ENCODE data around the gene PTPRN2. TPM values are rescaled to one million over a fixed set of nuclear protein-coding genes. Genes with fewer than 3 reads are reported as not detected.

PTPRN2 gene
- total RNA-seq, 1 donor from 2014 or later: 1.2 TPM

DNA sequence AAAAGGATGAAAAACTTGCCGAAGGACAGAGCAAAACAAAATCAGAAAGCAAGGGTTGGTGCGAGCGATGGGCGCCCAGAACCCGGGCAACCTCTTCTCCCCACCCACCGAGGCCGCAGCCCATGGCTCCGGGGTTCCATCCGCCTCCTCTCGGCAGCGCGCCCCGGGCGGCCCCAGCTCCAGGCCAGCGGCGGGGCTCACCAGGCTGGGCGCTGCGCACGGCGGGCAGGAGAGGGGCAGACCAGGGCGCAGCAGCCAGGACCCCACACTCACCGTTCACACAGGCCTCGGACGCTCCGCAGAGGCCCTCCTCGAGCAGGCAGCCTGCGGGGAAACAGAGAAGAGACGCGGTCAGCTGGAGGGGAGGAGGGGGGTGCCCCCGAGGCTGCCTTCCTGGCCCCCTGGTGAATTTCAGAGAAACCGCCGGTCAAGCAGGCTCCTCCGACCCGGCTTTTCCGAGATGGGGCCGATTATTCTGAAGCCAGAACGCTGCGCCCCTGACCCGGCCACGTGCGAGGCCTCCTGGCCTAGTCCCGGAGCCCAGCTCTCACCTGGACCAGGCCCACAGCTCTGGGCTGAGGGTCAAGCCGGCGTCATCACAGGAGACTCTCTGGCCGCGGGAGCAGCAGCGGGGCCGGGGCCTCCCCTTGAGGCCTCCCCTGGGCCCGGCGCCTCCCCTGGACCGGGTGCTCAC, 98.0 kb downstream of the PTPRN2 start:
- DNase-seq (ENCODE audit: low read depth): no peak

DNA sequence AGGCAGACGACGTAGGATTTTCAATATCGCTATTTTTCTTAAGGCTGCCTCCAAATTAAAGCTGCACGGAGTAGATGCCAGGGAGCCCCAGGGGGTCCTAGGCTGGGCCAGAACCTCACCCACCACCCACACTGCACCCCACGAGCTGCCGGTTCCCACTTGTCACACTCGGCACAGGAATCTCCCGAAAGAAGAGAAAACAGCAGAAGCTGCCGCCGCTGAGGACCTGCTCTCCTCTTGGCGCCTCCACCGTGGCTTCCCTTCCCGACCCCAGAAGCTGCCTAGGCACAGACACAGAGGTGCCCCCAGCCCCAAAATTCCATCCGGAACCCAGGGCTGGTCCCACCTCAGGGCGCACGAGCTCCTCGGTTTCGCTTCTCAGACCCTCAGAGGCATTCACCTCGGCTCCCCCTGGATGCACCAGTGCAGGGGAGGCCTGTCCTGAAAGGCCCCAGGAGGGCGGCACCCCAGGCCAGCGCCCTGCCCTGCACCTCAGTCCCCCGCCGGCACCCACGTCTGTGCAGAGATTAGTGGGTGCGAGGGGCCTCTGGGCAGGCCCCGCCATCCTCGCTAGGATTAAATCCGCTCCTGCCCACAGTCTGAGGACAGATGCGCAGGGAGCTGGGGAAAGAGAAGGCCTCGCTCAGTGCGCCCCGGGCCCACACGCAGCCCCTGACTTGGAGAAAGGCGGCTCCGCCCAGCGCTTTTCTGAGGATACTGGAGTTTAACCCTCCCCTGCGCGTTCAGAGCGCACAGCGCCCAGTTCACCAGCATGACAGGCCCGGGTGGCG, 99.2 kb downstream of the PTPRN2 start:
- no peak for DNase-seq (ENCODE audit: low read depth)

DNA sequence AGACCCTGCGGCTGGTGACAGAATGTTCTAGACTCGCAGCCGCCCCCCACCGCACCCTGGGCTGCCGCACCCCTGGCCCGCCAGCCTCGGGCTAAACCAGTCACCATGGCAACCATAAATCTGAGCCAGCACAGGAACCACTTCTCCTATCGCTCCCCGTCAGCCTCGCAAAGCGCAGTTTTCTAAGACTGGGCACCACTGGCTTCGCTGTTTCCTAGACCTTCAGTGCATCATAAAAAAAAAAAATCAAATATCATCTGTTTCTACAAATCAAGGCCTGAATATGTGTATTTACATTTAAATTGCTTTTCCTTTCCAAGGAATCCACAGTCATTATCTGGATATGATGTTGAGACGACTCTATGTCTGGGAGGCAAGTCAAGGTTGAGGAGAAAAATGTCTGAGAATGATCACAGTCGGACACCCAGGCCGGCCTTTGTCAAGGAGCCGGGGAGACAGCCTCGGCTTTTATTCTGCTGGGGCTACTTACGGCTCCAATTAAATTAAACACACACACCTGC, 99.9 kb downstream of the PTPRN2 start:
- no peak for DNase-seq (ENCODE audit: low read depth)

DNA sequence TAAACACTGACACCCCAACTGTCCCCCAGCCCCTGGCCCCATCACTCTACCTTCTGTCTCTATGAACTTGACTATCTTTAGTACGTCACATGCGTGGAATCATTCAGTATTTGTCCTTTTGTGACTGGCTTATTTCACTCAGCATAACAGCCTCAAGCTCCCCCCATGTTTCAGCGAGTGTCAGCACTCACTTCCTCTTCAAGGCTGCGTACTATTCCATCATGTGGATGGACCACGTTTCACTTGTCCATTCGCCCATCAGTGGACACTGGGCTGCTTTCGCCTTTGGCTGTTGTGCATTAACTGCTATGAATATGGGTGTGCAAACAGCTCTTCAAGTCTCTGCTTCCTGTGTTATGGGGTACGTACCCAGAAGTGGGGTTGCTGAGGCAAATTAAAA, 100.7 kb downstream of the PTPRN2 start:
- DNase-seq (ENCODE audit: low read depth): no peak

DNA sequence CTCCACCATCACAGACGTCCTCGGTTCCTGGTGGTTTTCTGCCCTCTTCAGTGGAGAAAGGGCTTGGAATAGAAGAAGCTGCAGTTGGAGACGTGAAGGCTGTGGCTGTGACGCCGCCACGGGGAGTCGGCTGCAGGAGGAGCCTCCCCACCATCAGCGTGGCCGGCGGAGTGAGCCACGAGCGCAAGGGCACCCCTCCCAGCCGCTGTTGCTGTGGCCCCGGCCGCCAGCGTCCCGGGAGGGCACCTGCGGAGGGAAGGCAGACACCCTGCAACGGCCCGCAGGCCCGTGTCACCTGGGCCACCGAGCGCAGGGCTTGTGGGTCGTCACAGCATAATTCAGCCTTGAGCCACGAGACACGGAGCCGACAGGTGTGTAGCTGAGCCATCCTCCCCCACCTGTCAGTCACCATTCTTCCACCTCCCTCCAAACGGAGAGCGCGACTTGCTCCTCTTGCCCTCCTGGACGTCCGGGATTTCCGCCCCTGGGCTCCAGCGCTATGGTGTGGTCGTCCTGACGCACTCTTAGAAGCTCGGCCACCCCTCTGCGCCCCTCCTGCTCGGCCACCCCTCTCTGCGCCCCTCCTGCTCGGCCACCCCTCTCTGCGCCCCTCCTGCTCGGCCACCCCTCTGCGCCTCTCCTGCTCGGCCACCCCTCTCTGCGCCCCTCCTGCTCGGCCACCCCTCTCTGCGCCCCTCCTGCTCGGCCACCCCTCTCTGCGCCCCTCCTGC, 102.7 kb downstream of the PTPRN2 start:
- DNase-seq (ENCODE audit: low read depth): no peak

DNA sequence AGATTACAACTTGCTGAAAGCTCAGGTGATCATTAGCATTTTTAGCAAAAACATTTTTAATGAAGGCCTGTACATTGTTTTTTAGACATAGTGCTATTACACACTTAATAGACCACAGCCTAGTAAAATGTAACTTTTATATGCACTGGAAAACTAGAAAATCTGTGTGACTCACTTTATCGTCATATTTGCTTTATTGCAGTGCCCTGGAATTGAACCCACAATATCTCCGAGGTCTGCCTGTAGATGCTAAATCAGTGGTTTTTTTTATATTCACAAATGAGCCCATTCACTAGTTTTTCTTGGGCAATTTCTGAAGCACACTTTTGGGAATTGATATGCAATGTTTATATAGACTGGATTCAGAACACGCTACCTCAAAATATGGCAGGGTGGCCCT, 105.1 kb downstream of the PTPRN2 start:
- no peak for DNase-seq (ENCODE audit: low read depth)

DNA sequence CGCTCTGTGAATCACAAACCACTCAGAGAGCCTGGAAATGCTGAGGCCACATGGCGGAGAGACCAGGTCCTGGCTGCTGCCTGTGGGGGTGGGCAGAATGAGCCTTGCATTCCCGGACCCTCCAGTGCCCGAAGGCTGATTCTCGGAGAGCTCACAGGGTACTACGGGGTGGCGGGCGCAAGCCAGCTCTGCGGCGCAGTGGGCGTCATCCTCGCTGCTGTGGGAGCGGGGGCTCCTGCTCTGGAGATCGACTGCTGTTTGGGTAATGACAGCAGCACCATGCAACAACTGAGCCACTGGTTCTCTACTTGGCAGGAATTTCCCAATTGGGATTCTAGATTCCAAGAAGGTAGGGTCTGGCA, 108.0 kb downstream of the PTPRN2 start:
- DNase-seq (ENCODE audit: low read depth): no peak

DNA sequence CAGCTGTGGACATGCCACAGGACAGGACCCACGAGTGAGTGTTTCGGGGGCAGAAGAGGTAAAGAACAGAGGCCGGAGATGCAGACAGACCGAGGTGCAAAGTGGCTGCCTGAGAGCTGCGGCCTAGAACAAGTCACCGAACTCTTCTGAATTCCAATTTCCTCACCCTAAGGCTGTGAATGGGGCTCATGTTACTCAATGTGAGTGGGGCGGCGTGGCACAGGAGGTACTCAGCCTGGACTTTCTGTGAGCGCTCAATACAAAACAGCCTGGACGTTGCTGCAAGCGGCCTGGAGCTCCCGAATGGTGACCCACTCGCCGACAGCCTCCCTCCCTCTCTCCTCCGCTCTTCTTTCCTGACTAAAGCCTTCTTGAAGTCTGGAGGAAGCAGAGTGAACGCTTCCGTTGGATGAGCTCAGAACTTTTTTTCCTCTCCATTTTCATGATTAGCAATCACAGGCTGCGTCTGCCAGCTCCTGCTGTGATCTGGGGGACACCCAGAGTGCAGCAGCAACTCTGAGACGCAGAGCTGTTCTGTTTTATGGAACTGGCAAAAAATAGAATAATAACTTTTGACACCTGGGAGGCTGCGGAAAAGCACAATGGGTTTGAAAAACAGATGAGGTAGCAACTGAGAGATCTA, 108.5 kb downstream of the PTPRN2 start:
- DNase-seq (ENCODE audit: low read depth): no peak

DNA sequence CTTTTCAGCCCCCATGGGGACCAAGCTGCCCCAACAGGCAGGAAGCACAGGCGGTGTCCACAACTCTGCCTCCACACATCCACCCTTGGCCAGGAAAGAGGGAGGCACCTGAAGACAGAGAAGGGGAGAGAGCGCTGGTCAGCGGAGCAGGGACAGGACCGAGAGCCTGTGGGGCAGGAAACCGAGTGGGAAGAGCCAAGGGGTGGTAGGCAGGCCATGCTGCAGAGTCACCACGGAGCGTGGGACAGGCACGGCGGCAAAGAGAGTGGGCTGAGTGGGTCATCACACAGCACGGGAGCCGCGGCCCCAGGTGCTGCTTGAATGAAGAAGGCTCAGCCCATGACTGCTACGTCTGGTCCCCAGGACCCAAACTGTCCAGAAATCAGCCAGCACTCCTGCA, 109.8 kb downstream of the PTPRN2 start:
- no peak for DNase-seq (ENCODE audit: low read depth)

DNA sequence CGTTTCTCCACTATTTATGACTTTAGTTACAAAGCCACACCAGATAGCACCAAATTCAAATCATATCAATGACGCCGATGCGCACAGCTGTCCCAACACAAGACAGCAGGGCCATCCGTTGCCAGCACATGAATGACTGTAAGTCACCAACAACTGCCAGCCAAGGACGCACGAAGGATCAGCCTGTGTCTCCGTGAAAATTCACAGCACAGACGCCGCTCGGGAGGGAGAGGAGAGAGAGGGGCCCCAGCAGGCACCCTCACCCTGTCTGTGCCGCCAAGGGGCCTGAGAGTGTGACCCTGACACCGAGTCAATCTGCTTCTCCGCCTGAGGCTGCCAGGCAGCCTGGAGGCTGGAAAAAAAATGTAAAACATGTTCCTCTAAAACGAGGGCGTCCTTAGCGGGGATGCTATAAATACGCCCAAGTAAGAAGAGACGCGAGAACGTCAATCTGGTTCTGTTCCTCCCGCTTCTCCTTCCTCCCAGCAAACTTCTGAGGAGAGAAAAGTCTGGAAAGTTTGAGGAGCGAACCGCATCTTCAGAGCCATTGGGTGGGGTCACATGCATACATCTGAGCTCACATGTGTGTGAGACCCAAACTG, 111.2 kb downstream of the PTPRN2 start:
- DNase-seq (ENCODE audit: low read depth): no peak

DNA sequence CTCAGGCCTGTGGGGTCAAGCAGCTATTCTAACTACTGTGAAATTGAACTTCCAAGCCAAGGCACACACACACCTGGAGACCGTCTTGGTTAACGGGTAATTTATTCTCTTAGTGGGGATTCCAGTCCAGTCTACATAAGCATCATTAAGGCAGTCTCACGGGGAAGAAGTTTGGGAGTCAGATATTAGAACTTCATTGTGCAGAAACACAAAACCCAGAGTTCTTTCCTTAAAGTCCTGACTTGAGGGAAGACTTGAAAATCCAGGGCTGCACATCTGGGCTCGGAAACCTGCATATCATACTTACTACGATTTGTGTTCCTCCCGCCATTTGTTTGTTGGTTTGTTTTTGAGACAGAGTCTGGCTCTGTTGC, 112.0 kb downstream of the PTPRN2 start:
- no peak for DNase-seq (ENCODE audit: low read depth)

DNA sequence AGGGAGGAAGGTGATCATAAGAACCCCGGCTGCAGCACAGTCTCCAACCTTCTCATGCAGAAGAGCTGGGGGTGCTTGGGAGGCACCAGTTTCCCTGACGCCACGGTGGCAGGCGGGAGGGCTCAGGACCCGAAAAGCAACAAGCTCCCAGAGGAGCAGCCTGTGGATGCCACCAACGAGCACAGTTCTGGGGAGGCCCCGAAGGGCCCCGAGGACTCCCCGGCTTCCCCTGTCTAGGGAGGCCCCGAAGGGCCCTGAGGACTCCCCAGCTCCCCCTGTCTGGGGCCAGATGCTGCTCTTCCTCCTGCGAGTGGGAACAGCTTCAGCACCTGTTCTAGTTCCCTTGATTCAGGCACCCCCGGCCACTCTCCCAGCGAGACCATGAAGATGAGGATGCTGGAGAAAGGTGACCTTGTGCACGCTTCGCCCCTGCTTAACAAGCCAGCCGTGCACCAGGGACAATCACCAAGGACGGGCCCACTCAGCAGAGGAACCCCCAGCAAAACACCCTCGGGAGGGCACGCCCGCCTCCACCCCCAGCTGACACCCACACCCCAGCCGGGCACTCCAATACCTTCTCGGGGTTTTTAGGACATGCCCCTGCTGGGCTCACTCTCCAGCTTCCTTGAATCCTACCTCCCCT, 112.5 kb downstream of the PTPRN2 start:
- DNase-seq (ENCODE audit: low read depth): no peak

DNA sequence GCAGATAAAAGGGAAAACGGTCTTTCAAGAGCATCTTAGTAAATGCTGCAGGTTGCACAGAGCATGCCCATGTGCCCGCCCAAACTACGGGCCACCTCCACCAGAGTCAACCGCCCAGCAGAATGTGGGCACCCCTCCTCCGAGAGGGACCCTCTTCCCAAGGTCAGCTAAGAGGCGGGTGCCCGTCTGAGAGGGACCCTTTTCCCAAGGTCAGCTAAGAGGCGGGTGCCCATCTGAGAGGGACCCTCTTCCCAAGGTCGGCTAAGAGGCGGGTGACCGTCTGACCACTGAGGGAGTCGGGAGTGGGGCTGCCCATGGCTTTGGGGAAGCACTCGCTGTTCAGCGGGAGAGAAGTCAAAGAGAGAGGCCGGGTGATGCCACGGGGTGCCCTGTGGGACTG, 113.1 kb downstream of the PTPRN2 start:
- no peak for DNase-seq (ENCODE audit: low read depth)

DNA sequence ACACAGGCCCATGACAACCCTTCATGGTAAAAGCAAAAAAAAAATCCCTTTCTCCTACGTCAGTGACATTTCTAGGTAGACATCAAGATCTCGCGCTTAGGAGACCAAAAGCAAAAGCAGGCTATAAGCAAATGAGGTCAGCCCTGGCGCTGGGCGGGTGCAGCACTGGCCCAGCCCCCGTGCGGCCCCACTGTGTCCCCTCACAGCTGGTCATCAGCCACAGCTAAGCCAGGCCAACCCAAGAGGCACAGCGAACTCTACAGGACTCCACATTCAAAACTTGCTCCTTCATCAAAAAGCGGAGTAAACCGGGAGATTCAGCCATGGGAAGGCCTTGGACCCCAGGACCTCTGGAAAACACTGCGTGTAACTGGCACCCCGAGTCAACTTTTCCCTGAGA, 113.7 kb downstream of the PTPRN2 start:
- no peak for DNase-seq (ENCODE audit: low read depth)

DNA sequence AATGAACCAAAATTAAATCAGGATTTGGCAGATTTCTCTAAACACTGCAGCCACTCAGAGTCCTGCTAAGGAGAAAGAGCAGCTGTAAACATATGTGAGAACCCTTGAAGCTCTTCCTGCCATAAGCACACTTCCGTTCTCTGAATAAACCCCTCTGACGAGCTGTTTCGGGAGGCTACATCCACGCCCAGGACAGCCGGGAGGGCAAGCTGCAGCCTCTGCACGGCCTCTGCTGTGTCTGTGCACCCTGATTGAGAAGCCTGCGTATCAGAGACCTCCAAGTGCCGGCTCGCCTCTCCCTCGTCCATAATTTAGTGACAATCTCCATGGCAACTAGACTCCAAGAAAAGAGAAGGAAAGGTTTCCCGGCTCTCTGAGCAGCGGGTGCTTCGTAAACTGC, 114.4 kb downstream of the PTPRN2 start:
- no peak for DNase-seq (ENCODE audit: low read depth)

DNA sequence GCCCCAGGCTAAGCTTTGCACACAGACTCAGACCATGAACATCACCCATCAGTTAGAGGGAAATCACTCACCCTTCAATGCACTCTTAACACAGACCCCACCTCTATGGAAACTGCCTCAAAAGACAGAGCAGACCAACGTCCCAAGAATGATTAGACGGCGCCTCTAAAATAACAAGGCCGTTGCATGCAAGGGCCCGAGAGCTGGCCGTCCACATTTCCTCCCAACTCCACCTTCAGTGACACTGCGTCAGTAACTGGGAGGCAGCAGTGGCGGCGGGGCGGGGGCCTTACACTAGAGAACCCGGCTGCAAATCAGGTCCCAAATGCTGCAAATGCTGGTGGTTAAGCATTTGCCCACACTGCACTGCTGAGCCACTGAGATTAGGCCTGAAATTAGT, 115.0 kb downstream of the PTPRN2 start:
- no peak for DNase-seq (ENCODE audit: low read depth)

DNA sequence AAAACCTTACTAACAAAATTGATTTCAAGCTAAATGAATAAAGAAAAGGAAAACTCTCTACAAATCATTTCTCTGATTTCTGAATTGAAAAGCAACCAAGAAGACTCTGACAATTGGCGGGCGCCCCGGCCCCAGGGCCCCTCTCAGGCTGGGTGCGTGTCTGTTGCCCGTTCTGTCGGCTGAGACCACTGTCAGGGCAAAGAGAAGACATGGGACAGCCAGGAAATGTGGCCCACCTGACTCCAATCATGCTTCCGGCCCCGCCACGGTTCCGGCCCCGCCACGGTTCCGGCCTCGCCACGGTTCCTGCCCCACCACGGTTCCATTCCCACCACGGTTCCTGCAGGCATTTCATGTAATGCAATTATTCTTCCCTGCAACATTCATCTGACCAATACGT, 115.9 kb downstream of the PTPRN2 start:
- no peak for DNase-seq (ENCODE audit: low read depth)

DNA sequence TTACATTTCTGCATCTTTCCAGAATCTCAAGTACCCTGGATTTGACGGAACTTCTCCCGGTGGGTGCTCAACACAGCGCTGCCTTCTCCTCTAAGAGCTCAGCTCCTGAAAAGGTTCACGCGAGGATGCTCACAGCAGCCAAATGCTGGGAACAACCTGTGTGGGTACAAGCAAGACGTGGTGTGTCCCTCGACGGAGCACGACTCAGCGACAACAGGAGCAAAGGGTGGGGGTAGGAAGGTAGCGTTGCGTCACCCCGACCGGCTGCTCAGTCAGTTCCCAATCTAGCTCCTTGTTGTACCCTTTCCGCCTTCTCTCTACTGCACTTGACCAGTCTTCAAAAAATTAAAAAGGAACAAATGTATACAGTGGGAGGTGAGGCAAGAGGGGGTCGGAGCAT, 117.3 kb downstream of the PTPRN2 start:
- no peak for DNase-seq (ENCODE audit: low read depth)

DNA sequence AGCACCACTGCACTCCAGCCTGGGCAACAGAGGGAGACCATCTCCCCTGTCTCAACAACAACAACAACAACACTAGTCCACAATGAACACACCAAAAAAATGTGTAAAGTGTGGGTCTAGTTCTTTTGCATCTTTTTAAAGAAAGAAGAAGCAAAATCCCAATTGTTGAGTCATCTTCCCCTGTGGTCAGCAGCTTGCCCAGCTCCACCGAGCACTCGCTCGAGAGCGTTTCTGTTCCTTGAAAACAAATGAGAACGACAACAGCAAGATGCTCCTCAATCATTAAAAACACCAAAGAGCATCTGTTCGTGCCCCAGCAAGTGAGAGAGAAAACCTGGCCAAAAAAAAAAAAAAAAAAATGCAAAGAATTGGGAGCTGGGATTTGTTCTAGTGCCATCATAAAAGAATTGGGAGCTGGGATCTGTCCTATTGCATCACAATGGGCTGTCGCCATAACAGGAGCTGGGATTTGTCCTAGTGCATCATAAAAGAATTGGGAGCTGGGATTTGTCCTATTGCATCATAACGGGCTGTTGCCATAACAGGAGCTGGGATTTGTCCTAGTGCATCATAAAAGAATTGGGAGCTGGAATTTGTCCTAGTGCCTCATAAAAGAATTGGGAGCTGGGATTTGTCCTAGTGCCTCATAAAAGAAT, 118.1 kb downstream of the PTPRN2 start:
- DNase-seq (ENCODE audit: low read depth): no peak

DNA sequence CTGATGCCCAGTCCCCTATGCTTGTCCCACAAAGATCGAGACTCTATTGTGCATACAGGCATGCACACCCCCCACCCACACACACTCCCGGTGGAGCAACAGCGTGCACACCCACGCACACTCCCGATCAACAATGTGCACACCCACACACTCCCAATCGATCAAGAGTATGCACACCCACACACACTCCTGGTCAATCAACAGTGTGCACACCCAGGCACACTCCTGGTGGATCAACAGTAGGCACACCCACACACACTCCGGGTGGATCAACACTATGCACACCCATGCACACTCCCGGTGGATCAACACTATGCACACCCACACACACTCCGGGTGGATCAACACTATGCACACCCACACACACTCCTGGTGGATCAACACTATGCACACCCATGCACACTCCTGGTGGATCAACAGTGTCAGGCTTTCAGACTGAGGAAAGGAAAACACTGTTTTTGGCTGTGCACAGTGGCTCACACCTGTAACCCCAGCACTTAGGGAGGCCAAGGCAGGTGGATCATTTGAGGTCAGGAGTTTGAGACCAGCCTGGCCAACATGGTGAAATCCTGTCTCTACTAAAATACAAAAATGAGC, 118.8 kb downstream of the PTPRN2 start:
- no peak for DNase-seq (ENCODE audit: low read depth)
